ES-I3 (cell line): ENCODE measurements around the gene CNTRL.
"Not testable (repeated sequence)": the region's sequence is repeated elsewhere in the genome, so short reads cannot be mapped to it uniquely, and the experiment has no call there.

Source experiments
- H3K36me3 ChIP-seq: 2 replicates; pipeline ENCODE4 v1.6.1; 2013; ENCODE audit warnings: mild to moderate bottlenecking, low read length, control low read depth, moderate library complexity; ENCODE audit not compliant: insufficient read depth
- H3K4me1 ChIP-seq: 2 replicates; pipeline ENCODE4 v1.6.1; 2013; ENCODE audit warnings: mild to moderate bottlenecking, control low read depth, low read length; ENCODE audit not compliant: insufficient read depth
- H3K9ac ChIP-seq: 2 replicates; pipeline ENCODE4 v1.6.1; 2013; ENCODE audit warnings: low read depth, mild to moderate bottlenecking, low read length, moderate library complexity
- H3K9me3 ChIP-seq: 2 replicates; pipeline ENCODE4 v1.6.1; 2013; ENCODE audit warnings: mild to moderate bottlenecking, low read length, moderate library complexity; ENCODE audit not compliant: control insufficient read depth, insufficient read depth

The CNTRL gene

DNA sequence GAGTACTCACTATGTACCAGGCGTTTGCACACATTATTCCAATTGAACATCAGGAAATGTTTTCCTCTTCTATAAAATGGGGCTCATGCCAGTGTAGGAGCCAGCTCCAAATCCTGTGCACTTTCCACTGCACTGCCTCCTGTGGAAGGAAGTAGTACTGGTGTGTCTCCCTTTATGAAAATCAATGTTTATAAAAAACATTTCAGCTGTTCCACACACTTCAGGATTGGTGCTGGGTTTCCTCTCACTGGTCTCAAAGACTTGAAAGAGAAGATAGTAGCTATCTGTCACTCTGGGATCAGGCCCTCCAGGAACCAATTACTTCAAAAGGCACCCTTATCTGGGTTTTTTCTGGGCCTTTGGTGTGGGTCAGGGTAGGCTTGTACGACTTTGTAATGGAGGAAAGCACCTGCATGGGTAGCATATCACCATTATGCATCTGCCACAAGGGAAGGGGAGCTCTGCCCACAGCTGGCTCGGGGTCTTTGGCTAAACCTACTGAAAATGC is 94.4 kb downstream of the CNTRL start:
- peaks cover 9% of the 10 kb centered on the region for H3K36me3 ChIP-seq
- no peak overlapping the region for H3K9ac ChIP-seq
- no peaks in the 10 kb centered on the region for H3K4me1 ChIP-seq
- no peaks in the 10 kb centered on the region for H3K9me3 ChIP-seq

DNA sequence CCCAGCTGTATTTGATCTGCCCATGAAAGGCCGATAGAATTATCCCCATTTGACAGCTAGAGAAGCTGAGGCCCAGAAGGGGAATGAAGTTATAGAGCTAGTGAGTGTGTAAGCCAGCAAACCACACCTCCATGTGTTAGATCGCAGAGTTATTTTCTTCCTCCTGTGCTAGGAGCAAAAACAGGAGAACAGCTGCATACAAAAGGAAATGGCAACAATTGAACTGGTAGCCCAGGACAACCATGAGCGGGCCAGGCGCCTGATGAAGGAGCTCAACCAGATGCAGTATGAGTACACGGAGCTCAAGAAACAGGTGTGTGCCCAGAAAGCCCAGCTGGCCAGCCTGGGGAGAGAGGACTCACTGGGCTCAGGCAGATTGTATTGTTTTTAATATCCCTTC is 96.5 kb downstream of the CNTRL start:
- Histone ChIP-seq H3K4me1 (no peaks in the 10 kb centered on the region), H3K36me3 (peaks cover 9% of the 10 kb centered on the region), H3K9me3 (no peaks in the 10 kb centered on the region), H3K9ac (no peak overlapping the region)

DNA sequence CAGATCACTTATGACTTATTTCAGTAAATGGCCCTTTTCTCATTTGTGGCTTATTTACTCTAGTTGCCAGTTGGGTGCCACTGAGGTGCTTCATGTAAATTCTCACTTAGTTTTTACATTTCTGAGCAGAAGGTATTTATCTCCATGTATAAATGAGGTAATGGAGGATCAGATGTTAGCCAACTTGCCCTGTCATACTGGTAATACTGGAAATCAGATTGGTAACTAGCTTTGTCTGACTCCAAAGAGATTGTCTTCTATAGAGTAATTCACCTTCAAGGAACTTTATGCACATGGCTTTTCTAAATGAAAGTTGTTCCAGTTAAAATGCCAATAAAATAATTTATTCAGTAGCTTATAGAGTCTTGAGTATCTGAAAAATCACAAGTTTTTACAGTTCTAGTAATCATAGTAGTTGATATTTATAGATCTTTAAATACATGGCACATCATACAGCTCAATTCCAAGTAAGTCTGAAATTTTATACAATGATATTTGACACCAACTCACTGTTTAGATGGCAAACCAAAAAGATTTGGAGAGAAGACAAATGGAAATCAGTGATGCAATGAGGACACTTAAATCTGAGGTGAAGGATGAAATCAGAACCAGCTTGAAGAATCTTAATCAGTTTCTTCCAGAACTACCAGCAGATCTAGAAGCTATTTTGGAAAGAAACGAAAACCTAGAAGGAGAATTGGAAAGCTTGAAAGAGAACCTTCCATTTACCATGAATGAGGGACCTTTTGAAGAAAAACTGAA is 98.2 kb downstream of the CNTRL start:
- Histone ChIP-seq H3K9me3 (no peaks in the 10 kb centered on the region), H3K4me1 (no peaks in the 10 kb centered on the region), H3K36me3 (peaks cover 5% of the 10 kb centered on the region), H3K9ac (no peak overlapping the region)

DNA sequence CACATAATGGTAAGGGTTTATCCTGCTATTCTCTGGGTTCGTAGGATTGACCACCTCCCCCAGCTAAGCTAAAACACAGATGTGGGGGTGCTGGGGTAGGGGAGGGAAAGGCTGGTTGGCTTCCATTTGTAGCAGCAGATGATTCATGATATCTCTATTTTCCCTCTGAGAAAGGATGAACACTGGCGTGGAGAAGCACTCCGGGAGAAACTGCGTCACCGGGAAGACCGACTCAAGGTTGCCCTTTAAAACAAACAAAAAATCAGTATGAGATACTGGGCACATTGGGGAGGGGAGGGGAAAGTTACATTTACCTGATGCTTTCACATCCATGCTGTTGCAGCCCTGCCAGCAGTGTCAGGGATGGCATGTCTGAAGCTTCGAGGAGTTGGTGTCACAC is 98.7 kb downstream of the CNTRL start:
- peaks cover 5% of the 10 kb centered on the region for H3K36me3 ChIP-seq
- no peaks in the 10 kb centered on the region for H3K4me1 ChIP-seq
- H3K9ac ChIP-seq = no peak overlapping the region
- H3K9me3 ChIP-seq = no peaks in the 10 kb centered on the region

DNA sequence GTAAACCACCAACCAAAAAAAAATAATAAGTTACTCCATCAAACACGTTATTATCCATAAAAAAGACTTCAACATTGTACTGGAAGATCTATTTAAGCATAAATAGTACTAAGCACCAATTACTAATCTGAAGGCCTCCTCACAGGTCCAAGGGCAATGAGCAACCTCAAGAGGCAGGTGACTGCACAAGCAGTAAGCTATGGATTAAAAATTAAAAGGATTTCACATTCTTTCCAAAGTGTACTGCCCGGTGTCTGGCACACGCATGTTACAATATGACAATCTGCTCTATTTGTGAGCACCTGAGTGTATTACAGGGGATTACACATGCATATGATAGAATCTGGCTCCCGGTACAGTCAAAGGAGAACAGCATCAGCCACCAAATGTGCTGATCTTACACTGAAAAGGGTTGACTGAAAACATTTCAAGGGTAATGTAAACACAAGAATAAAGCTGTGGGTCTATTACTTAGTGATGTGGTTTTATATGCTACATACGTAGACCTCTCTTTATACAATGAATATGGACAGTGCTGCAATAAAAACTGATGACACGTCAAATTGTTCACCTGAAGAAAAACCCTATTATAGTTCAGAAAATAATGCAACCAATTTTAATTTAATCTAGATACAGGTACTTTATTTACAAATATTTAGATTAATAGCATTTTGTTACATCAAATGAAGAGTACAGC is 104.1 kb downstream of the CNTRL start:
- Histone ChIP-seq H3K4me1 (no peaks in the 10 kb centered on the region), H3K9me3 (no peaks in the 10 kb centered on the region; the same call in 1 of the 2 replicates), H3K36me3 (peaks cover 4% of the 10 kb centered on the region), H3K9ac (no peak overlapping the region)

DNA sequence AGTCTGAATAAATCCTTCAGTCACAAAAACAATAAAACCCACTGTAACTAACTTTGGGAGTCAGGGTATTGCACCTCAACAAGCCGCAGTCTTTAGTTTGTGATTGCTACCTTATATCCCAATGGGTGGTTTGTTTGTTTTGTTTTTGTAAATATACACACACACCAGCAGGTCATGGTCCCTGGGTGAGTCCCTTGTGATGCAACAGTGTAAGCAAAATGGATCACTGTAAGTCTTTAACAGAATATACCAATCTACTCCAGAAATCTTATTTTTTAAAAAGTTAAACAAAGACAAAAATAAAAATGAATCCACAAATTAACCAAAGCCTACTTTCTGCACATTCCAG is 104.6 kb downstream of the CNTRL start:
- not testable (repeated sequence) for H3K36me3 ChIP-seq, H3K4me1 ChIP-seq

DNA sequence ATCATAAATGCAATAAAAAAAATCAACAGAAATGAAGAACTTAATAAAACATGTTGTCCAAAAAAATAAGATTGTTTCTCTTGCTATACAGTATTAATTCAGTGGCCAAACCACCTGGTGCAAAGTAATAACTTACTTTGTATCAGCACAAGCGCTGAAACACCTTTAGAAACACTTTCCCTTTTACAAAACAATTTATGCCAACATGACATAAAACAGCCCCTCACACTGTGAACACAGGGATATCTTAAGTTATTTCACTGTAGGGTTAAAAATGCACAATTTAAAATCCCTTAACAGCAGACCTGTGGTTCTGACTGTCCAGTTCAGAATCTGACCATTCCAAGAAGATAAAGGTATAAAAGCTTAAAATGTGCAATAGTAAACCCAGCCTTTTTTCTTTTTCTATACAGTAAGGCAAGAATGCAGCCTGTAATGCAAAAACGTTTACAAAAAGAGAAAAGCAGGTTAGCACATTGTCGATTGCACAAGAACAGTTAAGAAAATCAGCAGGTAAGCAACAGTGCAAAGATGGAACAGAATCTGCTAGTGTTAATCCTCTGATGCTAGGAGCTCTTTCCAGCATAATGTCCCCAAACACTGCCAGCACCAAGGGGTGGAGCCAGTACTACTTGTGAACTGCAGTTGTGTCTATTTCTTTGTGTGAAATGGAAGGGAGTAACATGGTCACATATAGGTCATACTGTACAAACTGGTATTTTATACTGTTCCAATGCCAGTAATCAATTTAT is 105.4 kb downstream of the CNTRL start:
- Histone ChIP-seq H3K9ac (no peak overlapping the region), H3K4me1 (no peaks in the 10 kb centered on the region), H3K9me3 (no peaks in the 10 kb centered on the region; the same call in 1 of the 2 replicates), H3K36me3 (peaks cover 4% of the 10 kb centered on the region)

More for the DNA sequence above, 104.6 kb downstream of the CNTRL start:
- not testable (repeated sequence) for H3K9ac ChIP-seq, H3K9me3 ChIP-seq

DNA sequence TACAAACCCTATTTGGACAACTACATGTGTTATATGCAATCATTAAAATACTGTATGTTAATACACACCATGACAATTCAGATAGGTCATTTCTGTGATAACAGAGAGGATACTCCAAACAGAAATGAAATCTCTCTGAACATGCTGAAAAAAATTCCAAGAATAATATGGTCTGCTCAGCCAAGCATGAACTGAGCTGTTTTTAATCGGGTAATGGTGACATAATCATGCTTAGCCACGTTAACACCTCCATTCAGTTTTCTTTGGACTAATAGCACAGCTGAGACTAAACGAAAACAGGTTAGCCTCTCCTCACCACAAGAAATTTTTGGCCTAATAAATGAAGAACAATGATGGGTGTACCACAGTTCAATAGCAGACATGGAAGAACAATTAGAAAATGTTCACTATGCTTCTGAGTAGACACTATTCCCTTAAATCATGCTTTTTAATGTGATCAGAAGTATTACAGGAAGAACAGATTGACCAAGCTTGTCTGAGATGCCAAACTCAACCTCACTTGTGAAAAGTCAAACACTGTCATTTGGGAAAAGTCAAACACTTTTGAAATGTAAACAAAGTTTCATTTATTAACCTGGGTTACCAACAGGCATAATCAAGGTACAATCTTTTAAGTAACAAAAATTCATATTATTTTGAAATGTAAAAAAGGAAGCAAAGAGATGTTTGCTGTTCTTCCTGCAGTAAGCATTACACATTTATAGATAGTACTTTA is 107.5 kb downstream of the CNTRL start:
- Histone ChIP-seq H3K36me3 (peaks cover 4% of the 10 kb centered on the region), H3K4me1 (no peaks in the 10 kb centered on the region), H3K9ac (no peak overlapping the region), H3K9me3 (no peaks in the 10 kb centered on the region; the same call in 1 of the 2 replicates)

DNA sequence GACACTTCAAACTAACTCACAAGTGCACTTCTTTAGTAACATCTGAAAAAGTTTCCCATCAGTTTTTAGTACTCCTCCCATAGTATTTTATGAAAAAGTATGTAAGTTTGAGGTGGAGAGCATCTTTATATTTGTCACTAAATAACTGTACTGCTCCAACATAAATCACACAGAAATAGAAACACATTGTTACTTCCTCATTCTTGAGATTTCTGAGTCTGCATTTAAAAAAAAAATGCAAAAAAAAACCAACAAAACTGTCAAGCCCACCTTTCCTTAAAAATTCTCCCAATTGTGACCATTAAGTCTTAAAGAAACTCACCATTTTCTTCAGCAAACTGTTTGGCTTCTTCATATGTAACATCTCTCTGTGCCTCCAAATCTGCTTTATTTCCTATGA is 108.2 kb downstream of the CNTRL start:
- H3K4me1 ChIP-seq = no peaks in the 10 kb centered on the region
- H3K9ac ChIP-seq = no peak overlapping the region
- H3K36me3 ChIP-seq = peaks cover 4% of the 10 kb centered on the region
- no peaks in the 10 kb centered on the region; the same call in 1 of the 2 replicates for H3K9me3 ChIP-seq

DNA sequence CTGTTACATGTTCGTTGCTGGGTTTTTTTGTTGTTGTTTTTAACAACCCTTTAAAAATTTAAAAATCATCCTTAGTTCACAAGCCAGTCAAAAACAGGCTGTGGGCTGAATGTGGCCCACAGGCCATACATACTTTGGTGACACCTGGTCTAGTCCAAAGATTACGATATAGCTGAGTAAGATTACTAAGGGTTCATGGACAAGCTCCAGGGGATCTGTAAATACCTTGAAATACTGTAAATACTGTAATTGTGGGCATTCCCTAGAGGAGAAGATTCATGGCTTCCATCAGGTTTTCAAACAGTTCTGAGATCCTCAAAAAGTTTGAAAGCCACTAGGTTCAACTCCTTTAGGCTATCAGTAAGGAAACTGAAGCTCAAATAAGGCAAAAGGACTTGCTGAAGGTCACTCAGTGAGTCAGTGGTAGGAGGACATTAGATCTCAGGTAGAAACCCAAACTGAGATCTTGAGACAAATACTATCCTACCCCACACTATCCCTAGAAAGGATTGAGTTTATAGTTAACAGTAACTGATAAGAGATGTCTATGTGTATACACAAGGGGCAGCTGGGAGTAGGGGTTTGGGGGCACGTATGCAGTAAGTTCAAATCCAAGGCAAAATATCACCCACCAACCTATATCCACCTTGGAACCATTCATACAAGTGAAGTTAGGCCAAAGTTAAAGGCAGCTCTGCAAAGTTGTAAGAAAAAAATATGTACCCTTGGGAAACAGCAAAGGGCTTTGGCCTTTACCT is 109.1 kb downstream of the CNTRL start:
- peaks cover 2% of the 10 kb centered on the region for H3K36me3 ChIP-seq
- no peak overlapping the region for H3K9ac ChIP-seq
- H3K9me3 ChIP-seq = no peaks in the 10 kb centered on the region; the same call in 1 of the 2 replicates
- H3K4me1 ChIP-seq = no peaks in the 10 kb centered on the region

DNA sequence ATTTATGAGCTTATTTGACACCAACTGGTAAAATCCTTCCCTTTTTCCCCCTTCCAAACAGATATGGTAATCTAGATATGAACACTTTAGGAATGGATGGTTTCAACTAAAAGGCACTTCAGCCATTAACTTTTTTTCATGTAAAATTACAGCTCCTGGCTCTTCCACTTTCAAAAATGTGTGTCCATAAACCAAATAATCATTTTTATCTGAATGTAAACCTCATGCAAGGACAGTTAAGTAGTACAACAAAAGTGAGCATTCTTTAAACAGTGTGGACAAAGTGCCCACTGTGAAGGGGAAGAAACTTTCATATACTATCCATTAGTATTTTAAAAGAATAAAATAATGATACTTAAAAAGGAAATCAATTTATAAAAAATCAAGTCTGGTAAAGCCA is 109.7 kb downstream of the CNTRL start:
- Histone ChIP-seq H3K9ac (no peak overlapping the region), H3K4me1 (no peaks in the 10 kb centered on the region), H3K36me3 (no peaks in the 10 kb centered on the region; the same call in 1 of the 2 replicates), H3K9me3 (no peaks in the 10 kb centered on the region; the same call in 1 of the 2 replicates)

DNA sequence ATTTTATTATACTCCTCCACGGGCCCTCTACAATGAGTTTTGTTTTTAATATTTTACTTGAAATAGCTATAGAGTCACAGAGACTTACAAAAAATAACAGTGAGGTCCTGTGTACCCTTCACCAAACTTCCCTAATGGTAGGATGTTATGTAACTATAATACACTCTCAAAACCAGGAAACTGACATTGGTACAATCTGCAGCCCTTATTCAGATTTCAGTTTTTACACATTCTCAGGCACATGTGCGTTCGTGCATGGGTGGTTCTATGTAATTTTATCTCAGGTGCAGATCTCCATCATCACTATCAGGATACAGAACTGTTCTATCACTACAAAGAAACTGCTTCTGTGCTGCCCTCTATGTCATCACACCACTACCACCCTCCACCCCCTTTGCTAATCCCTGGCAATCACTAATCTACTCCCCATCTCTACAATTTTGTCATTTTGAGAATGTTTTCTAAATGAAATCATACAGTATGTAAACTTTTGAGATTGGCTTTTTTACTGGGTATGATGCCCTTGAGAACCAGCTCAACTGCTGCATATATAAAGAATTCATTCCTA is 110.5 kb downstream of the CNTRL start:
- Histone ChIP-seq H3K9me3 (no peaks in the 10 kb centered on the region; the same call in 1 of the 2 replicates), H3K9ac (no peak overlapping the region), H3K4me1 (no peaks in the 10 kb centered on the region), H3K36me3 (no peaks in the 10 kb centered on the region; the same call in 1 of the 2 replicates)

DNA sequence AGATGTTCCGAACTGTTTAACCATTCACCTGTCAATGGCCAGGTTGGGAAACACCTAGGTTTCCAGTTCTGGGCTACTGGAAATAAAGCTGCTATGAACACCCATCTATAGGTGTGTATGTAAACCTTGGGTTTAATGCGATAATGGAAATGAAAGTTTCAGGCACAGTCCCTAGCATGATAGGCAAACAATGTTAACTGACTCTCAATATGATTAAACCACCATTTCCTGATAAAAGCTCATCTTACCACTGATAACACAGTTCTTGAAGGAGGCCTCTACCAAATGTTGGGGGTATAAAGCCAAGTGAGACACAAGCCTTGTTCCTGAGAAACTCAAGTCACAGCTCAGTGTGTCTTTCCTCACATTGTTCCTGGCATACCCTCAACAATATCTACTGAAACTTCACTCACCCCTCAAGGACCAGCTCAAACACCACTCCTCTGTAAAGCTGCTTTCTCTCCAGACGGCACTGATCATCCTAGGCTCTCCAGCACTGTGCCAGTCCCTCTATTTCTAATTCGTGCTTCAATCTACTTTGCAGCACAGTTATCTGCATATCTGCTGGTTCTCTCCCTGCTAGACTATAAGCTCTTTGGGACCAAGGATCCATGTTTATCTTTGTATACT is 111.1 kb downstream of the CNTRL start:
- Histone ChIP-seq H3K9me3 (no peaks in the 10 kb centered on the region), H3K36me3 (no peaks in the 10 kb centered on the region; the same call in 1 of the 2 replicates), H3K9ac (no peak overlapping the region), H3K4me1 (no peaks in the 10 kb centered on the region)
